NCI-H2171 (cell line): ENCODE results near the gene TMEM222.

ENCODE experiments used
- DNase-seq: peaks from one replicate; lab custom pipeline; 2025; lab: John Stamatoyannopoulos, UW

Gene TMEM222

DNA sequence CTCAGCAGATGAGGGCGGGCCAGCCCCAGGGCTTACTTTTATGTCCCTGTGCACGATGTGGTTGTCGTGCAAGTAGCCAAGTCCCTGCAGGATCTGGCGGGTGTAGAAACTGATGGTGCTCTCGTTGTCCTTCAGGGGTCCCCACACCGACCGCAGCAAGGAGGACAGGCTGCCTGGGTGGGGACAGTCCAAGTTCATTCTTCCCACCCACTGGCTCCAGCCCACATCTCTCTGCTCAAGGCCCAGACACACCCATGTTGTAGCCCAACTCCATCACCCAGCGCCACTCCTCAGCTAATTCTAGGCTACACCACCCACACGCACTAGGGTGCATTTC is 37.8 kb downstream of the TMEM222 start:
- no peak for DNase-seq

DNA sequence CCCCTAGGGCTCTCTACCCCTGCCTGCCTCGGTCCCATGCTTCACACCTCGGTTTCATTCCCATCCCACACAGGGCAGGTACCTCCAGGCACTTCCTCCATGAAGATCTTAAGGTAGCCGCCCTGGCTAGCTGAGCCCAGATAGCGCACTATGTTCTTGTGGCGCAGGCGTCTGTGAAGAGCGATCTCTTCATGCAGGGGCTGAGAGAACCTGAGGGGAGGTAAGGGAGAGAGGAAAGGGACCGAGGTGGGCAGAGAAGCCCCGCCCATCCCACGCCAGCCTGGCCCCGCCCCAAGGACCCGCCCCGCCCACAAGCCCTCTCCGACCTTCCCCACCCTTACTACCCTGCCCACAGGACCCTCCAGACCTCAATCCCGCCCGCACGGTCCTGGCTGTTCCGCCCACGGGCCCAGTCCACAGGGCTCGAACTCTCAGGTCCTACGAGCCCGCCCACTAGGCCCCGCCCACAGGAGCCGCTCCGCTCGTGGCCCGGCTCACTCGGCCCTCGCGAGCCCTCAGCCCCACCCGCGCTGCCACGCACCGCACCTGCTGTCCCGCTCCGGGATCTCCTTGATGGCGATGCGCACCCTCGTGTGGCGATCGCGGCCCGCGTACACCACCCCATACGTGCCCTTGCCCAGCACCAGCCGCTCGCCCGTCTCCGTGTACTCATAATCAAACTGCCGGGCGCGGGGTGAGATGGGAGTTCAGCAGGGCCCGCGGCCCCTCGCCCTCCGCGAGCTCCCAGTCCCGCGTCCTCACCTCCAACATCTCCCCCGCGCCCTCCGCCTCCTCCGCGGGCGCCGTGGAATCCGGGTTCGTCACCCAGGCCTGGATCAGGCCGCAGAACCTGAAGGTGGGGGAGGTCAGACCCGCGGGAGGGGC is 38.4 kb downstream of the TMEM222 start:
- no peak for DNase-seq

DNA sequence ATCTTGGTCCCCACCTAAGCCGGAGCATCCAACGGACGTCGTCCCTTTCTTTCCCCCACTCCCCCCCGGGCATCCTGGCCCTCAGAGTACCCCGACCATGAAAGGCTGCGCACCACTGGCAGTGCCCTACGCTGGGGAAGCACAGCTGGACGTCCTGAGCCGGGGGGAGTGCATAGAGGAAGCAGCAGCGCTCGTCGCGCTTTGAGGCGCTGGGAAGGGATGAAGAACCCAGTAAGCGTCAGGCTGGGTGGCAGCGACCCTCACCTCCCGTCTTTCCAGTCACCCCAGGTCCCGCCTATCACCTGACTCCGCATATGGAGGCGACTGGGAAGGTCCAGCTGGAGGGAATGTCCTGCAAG is 39.1 kb downstream of the TMEM222 start:
- no peak for DNase-seq

DNA sequence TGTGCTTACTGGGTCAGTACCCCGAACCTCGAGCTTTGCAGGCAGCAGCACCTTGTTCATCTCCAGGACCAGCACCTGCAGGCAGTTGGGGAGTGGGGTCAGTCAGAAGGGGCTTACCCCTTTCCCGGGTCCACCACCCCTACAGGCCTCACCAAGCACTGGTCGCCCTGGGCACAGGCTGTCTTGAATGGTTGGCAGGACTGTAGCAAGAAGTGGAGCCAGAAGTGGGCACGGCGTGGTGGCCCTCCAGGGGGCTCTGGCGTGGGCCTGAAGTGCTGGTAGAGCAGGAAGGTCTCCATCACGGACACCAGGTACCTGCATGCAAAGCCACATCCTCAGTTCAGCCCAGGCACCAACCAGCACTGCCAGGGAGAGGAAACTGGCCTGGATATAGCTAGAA is 39.6 kb downstream of the TMEM222 start:
- no peak for DNase-seq

DNA sequence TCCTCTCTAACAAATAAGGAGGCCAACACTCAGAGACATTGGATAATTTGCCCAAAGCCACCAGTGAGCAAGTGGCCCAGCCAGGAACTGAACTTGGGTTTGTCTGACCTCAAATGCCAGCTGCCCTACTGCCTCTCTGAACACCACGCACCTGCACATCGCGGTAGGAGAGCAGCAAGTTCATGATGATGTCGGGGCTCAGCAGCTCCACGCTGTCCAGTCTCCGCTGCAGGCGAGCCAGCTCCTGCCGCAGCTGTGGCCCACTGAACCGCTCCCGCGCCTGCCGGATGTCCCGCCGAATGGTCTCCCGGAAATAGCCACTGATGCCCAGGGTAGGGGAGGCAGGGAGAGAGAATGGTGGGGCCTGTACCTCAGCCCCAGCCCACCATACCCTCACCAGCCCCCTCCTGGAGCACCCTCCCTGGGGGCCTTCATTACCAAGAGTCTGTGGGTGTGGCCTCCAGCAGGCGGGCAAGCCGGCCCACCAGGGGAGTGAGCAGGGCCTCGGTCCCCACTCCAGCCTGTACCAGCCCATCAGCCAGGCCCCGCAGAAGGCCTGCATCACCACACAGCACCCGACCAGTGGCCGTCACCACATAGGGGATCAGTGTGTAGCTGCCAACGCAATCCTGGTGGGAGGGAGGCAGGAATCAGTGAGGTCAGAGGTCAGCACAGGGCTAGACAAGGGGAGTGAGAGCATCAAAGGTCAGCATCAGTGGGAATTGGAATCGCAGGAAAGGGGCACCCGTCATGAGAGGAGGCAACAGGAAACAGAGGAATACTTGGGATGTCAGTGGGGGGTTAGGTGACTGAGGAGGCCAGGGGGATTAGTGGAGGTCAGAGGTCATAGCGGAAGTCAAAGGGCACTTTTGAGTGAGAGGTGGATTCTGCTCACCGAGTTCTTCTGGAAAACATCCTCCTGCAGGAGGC is 42.1 kb downstream of the TMEM222 start:
- no peak for DNase-seq

DNA sequence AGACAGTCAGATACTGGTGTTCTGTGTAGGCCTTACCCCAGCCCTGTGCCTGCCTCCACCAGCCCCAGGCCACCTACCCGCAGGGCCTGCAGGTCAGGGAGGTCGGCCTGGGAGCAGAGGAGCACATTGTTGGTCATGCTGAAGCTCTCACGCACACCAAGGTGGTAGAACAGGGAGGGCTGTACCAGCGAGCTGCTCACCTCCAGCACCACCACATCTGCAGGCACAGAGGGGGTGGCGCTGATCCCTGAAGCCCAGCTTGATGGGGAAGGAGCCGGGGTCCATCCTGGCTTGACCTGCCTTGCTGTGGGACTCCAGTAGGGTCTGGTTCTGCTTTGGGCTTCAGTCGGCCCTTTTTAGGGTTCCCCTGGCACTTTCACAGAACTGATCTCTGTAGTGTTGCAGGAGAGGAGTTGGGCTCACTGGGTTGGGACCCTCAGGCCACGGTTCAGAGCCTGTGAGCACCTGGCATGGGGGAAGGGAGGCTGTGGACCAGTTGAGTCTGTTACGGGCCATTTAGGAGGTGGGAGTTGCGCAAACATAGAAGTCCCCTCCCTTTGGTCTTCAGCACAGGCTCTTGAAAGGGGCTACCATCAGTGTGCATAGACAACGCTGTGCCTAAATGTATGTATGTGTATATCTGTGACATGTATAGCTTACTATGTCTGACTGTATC is 42.9 kb downstream of the TMEM222 start:
- no peak for DNase-seq

DNA sequence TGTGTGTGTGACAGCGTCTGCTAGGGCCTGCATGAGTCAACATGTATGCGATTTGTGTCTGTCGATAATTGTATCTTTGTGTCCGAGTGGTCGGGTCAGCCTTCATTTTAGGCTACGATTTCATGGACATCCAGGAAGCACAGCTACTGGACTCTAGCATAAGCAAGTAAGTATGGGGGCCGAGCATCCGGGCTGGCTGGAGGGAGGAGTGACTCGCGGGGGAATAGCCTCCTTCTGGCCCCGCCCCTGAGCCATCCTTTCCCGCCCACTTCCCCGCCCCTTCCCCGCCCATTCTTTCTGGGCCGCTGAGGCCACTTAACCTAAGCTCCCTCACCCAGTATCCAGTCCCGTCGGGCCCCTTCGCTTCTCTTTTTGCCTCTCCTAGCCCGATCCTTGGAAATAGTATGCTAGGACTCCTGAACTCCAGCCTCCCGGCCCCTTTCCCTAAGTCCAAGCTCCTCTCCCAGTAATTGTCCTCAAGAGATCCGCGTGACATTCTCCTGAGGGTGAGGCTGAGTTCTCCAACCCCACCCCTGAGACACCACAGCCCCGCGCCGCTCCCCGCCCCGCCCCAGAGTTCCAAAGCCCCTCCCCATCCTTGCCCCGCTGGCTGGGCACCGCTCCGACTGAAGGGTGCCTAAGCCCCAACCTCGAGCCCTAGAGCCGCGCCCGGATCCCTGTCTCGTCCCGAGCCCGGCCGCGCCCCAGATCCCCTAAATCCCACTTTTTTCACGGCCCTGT is 43.6 kb downstream of the TMEM222 start:
- peak; percentile 64 for DNase-seq

DNA sequence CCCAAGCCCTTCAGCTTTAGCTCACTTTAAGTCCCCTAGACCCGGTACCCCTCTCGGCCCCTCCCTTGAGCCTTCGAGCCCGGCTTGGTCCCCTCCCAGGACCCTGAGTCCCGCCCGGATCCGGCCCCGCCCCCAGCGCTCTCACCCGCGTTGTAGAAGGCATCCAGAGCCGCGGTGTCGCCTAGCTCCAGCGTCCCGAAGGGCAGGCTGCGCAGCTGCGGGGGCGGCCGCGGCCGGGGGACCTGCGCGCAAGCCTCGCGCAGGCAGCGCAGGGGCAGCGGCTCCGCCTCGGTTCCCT is 44.1 kb downstream of the TMEM222 start:
- DNase-seq = peak; percentile 73

DNA sequence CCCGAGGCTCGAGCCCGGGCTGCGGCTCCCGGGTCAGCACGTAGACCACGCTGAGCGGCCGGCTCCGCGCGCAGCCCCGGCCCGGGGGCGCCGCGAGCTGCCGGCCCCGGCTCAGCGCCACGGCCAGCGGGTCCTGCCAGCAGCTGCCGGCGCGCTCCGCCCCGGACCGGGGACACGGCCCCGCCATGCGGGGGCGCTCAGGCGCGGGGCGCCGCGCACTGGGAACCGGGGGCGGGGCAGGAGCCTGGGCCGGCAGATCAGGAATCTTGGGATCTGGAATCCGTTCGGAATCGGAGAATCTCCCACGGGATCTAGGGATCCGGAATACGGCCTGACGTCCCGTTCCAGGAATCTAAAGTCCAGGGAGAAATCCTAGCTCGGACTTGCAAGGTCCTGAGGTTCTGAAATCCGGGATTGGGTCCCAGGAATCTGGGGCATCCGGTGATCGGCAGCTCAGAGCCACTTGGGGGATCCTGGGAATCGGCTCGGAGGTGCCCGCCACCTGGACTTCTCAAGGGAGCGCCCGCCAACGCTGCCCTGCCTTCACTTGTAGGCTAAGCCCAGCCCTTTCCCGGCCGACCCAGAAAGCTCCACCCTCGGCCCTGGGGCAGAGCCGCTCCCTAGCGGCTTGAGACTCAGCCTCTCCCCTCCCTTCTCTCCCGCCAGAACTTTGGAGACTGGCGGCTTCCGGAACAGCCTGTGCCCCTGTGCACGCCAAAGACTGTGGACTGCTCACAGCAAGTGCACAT is 44.6 kb downstream of the TMEM222 start, which contains the start of gene MAP3K6:
Gene MAP3K6 (minus strand): TSS at position 551 of the 749 bp plus-strand sequence. CDS start 364 bp downstream, at position 187.
- DNase-seq = peak; percentile 80

DNA sequence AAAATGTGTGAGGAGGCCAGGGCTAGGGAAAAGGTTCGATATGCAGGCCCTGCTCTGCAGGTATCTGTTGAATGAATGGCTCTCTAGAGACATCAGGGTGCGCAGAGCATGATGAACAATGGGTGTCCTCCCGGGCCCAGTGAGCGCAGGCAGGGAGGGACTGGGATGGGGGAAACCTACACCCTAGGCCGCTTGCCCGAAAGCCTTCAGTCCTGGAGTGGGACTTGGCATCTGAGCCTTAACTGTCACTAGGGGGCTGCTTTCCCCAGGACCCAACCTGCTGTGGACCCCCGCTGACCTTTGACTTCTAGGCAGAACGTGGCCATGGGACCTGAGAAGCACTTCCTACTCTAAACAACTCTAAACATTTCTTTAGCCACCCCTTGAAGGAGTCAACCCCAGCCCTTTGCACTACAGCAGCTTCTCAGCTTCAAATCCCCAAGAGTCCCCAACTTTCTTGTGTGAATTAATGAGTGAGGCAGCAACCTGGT is 45.2 kb downstream of the TMEM222 start:
- no peak for DNase-seq

DNA sequence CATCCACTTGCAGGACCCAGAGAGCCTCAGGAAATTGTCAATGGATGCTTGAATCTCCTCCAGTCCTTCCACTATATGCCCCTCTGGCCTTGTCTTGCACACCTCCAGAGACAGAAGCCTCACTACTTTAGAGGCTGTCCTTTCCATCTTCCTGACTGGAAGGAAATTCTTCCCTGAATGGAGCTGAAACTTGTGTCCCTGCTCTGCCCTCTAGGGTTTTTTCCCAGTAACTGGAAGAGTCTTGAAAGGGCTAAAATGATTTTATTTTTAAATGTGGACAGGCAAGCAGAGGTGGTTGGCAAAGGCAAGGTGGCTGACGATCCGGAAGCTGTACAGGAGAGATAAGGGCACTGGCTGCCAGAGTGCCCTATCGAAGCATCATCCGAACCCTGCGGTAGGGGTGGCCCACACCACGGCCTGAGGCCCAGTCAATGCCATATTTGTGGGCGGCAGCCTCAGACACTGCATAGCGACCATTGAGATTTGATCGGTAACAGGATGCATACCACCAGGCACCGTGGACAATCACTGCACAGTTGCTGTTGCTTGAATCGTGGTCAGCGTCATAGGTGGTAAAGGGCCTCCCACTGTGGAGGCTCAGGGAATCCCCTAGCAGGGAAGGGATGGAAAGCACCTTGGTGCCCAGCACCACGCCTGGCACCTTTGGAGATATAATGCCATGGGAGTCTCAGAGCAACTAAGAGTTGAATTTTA is 47.1 kb downstream of the TMEM222 start:
- DNase-seq = no peak

DNA sequence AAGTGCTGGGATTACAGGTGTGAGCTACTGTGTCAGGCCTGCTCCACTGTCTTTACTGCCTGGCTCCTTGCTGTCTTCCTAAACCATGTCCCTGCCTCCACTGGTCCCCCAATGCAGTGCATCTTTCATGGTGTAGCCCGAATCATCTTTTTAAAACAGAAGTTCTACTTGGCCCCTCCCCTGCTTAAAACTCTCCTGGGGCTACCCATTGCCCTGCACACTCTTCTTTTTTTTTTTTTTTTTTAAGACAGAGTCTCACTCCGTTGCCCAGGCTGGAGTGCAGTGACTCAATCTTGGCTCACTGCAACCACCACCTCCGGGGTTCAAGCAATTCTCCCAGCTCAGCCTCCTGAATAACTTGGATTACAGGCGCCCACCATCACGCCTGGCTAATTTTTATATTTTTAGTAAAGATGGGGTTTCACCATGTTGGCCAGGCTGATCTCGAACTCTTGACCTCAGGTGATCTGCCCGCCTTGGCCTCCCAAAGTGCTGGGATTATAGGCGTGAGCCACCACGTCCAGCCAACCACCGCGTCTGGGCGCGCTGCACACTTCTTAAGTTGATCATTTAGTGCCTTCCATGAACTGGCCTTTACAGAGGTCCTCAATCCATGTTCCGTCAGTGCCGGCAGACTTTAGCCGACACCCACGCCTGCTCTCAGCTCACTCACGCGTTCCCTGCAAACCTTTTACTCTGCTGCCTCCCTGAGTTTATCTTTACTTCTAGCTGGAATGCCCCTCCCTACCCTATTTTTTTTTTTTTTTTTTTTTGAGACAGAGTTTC is 50.3 kb downstream of the TMEM222 start:
- no peak for DNase-seq

DNA sequence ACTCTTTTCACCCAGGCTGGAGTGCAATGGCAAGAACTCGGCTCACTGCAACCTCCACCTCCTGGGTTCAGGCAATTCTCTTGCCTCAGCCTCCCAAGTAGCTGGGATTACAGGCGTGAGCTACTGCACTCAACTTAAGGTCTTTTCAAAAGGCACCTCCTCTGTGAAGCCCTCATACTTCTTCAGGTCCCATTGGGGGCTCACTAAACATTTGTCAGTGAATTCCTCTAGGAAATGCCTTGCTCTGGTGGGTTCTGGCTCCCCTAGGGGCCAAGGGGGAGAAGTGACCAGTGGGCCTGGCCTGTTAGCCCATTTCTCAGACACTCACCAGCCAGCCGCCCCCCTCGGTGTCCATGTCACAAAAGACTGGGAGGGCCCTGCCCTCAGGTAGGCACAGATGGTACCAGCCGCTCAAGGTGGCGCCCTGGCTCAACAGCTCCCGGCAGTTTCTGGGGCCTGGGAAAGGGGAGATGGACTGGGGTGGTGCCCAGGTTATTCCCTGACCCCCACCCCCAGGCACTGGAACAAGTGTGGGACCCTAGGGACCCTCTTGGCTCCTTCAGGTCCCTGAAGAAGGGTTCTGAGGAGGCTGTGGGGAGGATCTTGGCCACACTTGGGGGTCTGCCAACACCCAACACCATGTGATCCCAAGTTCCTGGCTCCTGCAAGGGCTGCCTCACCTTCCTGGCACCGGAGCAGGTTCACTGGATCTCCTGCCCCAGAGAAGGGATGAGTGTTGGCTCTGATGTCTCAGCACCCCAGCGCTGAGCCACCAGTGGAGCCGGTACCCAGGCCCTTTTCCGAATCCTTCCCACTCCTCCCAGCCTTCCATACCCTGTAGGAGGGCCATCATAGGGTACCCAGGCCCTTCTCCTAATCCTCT is 51.1 kb downstream of the TMEM222 start:
- no peak for DNase-seq

DNA sequence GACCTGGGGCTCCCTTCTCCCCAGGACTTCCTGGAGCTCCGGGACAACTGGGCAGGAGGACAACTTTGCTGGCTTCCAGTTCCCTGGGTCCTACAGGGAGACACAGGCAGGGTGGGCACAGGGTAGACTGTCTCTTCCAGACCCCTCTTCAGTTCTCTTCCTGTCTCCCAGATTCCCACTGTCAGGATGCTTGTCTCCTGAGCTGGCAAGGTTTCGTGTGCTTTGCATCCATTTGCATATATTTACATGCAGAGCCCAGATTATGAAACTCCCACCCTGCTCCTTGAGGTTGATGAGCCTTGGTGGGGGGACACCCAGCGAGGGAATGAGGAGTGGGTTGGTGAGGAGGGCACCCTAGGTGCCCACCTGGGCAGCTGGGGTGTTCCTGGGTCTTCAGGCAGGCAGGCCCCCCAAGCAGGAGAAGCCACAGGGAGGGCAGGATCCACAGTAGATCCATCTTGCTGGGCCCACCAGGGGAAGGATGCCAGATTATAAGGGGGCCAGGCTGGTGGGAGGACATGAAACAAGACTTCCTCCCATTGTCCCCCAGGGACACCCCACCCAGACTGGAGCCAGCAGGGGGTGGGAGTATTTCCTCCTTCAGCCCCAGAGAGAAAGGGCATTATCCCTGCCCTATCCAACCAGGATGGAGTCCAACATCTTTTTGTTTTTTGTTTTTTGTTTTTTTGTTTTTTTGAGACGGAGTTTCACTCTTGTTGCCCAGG is 52.6 kb downstream of the TMEM222 start, which contains the start of gene FCN3:
Gene FCN3 (minus strand): TSS at position 463 of the 725 bp plus-strand sequence. CDS start 6 bp downstream, at position 457.
- DNase-seq = no peak

DNA sequence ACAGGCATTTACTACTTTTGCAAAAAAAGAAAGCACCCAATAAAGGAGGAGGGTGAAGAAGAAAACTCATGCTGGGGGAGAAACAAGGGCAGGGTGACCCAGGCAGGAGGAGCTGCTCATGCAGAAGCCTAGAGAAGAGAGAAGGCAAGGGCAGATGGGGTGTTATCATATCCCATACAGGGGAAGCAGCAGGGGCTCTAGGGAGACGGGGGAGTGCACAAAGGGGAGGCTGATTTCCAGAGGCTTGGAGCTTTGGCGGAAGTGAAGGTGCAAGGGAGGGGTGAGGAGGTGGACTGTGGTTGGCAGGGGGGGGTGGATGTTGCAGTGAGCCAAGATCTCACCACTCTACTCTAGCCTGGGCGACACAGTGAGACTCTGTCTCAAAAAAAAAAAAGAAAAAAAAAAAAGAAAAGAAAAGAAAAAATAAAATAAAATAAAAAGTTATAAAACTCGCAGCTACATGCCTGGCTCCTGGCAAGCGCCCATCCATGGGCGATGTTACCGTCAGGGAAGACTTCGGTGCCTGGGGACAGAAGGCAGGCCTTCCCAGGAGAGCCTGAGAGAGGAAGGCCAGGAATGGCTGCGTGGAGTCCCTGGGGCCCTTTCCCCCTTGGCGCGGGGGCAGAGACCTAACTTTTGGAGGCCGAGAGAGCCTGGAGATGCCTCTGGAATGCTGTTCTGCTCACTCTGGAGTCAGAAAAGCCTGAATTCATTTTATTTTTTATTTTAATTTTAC is 56.0 kb downstream of the TMEM222 start:
- DNase-seq = peak; percentile 59

DNA sequence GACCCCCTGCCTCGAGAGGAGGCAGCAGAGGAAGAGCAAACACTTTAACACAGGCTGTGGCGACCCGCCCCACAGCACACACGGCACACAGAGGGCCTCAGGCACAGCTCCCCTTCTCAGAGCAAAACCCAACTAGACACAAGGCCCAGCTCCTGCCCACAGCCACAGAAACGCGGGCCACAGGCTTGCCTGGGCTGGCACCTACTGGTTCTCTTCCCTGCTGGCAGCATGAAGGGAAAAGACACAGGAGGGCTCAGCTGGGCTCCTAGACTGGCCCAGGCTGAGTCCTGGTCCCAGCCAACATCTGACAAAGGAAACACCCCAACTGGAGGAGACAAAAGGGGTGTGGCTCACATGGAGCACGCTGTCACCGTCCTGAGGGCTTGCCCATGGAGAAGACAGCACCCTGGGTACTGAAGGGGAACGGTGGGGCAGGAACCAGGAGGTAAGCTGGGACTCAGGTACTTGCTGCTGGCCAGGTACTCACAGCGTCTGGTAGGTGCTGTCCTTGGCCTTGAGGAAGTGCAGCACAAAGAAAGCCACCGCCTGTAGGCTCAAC is 57.7 kb downstream of the TMEM222 start:
- DNase-seq = no peak

DNA sequence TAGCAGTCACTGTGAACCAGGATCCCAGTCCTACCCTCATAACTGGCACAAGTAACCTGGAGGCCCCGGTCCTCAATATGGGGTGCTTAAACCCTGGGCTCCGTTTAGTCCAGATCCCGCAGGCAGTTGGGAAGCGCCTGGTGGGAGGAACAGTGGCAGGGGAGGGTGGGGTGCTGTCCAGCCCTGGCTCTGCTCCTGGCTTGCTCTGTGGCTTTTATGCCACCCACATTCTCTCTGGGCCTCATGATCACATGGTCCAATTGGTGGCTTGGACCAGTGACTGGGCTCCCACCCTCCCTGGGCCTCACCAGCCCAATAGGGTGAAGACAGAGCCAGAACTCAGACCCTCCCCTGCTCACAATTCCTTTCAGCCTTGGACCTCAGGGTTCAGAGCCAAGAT is 58.3 kb downstream of the TMEM222 start:
- DNase-seq = no peak
